NOMO-1 treated with DMSO at 0.1 percent for 48 hours (cell line): ENCODE results near the gene SH3TC2.

Source experiments
- DNase-seq: peaks from one replicate; lab custom pipeline; 2025; ENCODE audit not compliant: unreplicated experiment; lab: John Stamatoyannopoulos, UW

SH3TC2 gene

GRCh38 chr5:149061341-149061740 is 1.5 kb downstream of the SH3TC2 start:
- no peak for DNase-seq

- peak; percentile 39 for DNase-seq
Measured at GRCh38 chr5:149060325-149060724, 2.5 kb downstream of the SH3TC2 start.

GRCh38 chr5:149056616-149057165 is 6.2 kb downstream of the SH3TC2 start:
- DNase-seq = no peak

GRCh38 chr5:149054416-149054815 is 8.4 kb downstream of the SH3TC2 start:
- DNase-seq = no peak

- DNase-seq = no peak
Measured at GRCh38 chr5:149053072-149053695, 9.7 kb downstream of the SH3TC2 start.

GRCh38 chr5:149049371-149049781 is 13.5 kb downstream of the SH3TC2 start:
- DNase-seq = no peak

- no peak for DNase-seq
Measured at GRCh38 chr5:149048811-149049210, 14.1 kb downstream of the SH3TC2 start.

GRCh38 chr5:149047462-149047861 is 15.4 kb downstream of the SH3TC2 start:
- no peak for DNase-seq

GRCh38 chr5:149046196-149046829 is 16.5 kb downstream of the SH3TC2 start:
- DNase-seq = no peak

- DNase-seq = peak; percentile 11
Measured at GRCh38 chr5:149045089-149045460, 17.8 kb downstream of the SH3TC2 start.

- no peak for DNase-seq
Measured at GRCh38 chr5:149044453-149045088, 18.3 kb downstream of the SH3TC2 start.

- no peak for DNase-seq
Measured at GRCh38 chr5:149043641-149044040, 19.2 kb downstream of the SH3TC2 start.

GRCh38 chr5:149042865-149043264 is 20.0 kb downstream of the SH3TC2 start:
- DNase-seq = peak; percentile 31

GRCh38 chr5:149041242-149041641 is 21.6 kb downstream of the SH3TC2 start:
- DNase-seq = no peak

- DNase-seq = no peak
Measured at GRCh38 chr5:149040421-149040820, 22.4 kb downstream of the SH3TC2 start.

GRCh38 chr5:149039506-149039905 is 23.4 kb downstream of the SH3TC2 start:
- peak; percentile 91 for DNase-seq

- no peak for DNase-seq
Measured at GRCh38 chr5:149038336-149039080, 24.4 kb downstream of the SH3TC2 start.

- peak; percentile 94 for DNase-seq
Measured at GRCh38 chr5:149037817-149038216, 25.0 kb downstream of the SH3TC2 start.

- DNase-seq = peak; percentile 13
Measured at GRCh38 chr5:149036970-149037369, 25.9 kb downstream of the SH3TC2 start.

- DNase-seq = no peak
Measured at GRCh38 chr5:149036168-149036567, 26.7 kb downstream of the SH3TC2 start.

GRCh38 chr5:149035372-149035790 is 27.5 kb downstream of the SH3TC2 start:
- peak; percentile 76 for DNase-seq
